ENCODE data around the gene CCDC15.

Gene CCDC15

DNA sequence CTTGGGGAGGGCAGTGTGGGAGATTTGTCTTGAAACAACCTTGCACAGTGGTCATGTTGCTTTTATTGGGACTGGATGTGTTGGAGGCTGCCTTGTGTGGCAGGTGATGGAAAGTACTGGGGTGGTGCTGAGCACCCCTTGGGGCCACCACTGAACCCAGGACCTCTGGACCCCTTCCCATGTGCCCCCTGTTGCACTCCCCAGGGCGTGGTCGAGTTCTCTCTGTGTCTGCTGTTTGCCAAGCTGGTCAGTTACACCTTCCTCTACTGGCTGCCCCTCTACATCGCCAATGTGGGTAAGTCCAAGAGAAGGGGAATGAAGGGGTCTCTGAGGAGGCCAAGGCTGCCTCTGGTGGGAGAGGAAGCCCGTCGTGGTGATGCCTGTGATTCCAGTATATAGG is 128.0 kb downstream of the CCDC15 start:
- no peak for DNase-seq (ENCODE audit: low spot score)
- no peak overlapping the region for H3K4me3 ChIP-seq
- no peak overlapping the region for H3K27ac ChIP-seq
- TF ChIP-seq, protein P1, sequence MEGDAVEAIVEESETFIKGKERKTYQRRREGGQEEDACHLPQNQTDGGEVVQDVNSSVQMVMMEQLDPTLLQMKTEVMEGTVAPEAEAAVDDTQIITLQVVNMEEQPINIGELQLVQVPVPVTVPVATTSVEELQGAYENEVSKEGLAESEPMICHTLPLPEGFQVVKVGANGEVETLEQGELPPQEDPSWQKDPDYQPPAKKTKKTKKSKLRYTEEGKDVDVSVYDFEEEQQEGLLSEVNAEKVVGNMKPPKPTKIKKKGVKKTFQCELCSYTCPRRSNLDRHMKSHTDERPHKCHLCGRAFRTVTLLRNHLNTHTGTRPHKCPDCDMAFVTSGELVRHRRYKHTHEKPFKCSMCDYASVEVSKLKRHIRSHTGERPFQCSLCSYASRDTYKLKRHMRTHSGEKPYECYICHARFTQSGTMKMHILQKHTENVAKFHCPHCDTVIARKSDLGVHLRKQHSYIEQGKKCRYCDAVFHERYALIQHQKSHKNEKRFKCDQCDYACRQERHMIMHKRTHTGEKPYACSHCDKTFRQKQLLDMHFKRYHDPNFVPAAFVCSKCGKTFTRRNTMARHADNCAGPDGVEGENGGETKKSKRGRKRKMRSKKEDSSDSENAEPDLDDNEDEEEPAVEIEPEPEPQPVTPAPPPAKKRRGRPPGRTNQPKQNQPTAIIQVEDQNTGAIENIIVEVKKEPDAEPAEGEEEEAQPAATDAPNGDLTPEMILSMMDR (IDR thresholded peaks at IDR 0.05): no peak

DNA sequence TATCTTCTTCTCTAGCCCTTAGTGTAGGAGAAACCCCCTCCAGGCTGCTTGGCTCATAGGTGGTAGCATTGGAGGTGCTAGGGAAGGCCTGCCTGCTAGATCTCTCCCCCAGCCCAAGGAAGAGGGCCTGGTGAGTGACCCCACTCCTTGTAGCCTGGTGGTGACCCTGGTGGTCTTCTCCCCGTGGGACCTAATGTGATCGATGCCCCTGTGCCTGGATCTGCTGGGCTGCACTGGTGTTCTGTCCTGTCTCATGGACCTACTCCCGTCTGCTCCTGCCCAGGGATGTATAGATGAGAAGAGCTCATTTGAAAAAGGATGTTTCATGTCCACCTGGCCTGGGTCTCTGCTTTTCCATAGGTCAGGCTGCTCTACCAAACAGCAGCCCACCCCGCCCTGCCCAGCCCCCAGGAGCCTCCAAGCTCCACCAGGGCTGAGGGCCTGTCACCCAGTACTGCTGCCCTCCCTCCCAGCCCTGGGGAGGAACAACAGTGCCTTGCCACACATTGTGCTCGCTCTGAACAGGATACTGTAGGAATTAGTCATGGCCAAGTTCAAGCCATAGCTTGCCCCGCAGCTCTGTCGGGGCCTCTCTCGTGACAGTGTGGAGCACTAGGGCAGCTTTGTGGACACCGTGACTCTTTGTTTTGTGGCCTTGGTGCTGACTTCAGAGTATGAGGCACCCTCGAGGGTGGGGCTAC is 128.8 kb downstream of the CCDC15 start:
- TF ChIP-seq, protein P1 (IDR thresholded peaks at IDR 0.05): no peak
- DNase-seq (ENCODE audit: low spot score): no peak
- H3K4me3 ChIP-seq: no peak overlapping the region
- H3K27ac ChIP-seq: no peak overlapping the region

DNA sequence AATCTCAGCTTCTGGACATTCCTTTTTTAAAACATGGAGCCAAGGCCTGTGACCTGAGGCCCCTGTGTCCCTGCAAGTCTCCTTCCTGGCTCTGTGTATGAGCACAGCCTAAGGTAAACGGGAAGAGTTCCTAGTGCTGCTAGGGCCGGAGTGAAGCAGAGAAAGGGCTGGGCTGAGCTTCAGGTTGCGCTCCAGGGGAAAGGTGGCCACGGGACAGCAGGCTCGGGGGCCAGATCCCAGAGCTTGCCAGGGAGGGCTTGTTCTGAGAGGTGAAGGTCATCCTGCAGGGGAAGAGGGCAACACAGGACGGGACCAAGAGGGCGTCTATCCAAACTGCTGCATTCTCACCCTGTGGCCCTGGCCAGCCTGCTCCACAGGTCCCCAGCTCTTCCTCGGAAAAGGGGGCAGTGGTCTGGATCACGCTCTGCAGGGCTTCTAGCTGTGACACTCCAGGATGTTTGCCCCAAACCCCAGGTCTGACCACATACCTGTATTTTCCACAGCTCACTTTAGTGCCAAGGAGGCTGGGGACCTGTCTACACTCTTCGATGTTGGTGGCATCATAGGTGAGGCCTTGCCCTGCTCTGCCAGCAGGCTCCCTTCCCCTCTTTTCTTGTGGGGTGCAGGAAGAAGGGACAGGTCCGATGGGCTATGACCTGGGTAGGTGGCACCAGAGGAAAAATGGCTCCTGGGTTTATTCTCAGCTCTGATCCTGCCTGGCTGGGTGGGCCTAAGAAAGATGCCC is 129.5 kb downstream of the CCDC15 start:
- DNase-seq (ENCODE audit: low spot score): no peak
- no peak overlapping the region for H3K27ac ChIP-seq
- H3K4me3 ChIP-seq: no peak overlapping the region
- TF ChIP-seq, protein P1 (IDR thresholded peaks at IDR 0.05): no peak

DNA sequence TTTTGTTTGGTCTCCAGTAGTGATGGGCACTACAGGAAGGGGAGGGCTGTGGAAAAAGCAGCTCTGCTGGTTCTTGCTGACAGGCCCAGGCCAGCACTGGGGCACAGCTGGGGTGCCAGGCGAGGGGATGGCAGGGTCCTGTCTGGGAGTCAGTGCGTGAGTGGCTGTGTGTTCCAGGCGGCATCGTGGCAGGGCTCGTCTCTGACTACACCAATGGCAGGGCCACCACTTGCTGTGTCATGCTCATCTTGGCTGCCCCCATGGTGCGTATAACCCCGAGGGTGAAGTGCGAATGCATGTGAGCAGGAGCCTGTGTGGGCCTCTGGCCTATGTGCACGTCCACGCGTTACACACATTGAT is 130.0 kb downstream of the CCDC15 start:
- TF ChIP-seq, protein P1 (IDR thresholded peaks at IDR 0.05): no peak
- H3K4me3 ChIP-seq: no peak overlapping the region
- H3K27ac ChIP-seq: no peak overlapping the region
- DNase-seq (ENCODE audit: low spot score): no peak

DNA sequence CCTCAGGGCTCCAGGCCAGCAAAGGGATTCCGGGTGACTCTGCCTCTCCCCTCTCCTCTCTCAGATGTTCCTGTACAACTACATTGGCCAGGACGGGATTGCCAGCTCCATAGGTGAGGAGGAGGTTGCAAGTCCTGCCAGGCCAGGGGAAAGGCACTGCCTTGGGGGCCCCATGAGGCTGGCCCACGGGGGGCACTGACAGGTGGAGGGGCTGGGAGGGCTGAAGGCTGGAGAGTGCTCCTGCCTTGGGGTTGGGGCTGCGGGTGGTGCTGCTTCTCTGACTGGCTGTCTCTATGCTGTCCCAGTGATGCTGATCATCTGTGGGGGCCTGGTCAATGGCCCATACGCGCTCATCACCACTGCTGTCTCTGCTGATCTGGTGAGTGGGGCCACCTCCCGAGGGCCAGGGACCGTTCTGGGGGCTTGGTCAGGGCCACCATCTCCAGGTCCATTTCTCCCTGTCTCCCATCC is 130.8 kb downstream of the CCDC15 start:
- no peak for DNase-seq (ENCODE audit: low spot score)
- TF ChIP-seq, protein P1 (IDR thresholded peaks at IDR 0.05): no peak
- no peak overlapping the region for H3K4me3 ChIP-seq

DNA sequence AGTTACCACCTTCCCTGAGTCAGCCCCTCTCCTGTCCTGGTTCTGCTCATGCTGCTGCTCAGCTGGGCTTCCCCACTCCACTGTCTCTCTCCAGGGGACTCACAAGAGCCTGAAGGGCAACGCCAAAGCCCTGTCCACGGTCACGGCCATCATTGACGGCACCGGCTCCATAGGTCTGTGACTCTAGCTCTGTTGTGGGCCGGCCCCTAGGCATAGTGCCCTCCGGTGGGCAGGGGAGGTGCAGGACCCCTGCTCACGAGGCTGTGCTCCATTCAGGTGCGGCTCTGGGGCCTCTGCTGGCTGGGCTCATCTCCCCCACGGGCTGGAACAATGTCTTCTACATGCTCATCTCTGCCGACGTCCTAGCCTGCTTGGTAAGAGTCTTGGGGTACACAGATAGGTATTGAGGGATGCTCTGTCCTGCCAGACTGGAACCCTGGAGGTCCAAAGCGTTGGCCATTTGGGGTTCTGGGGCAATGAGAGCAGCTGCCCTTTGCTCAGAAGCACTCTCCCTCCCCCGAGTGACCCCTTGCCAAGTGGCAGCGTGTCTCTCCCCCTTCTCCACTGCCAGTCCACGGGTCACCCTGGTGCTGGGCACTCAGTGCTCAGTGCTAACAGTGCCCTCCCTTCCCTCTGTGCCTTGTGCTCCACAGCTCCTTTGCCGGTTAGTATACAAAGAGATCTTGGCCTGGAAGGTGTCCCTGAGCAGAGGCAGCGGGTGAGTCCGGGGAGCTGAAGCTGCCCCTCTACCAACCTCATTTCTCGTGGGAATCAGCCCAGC is 131.5 kb downstream of the CCDC15 start:
- no peak overlapping the region for H3K4me3 ChIP-seq
- TF ChIP-seq, protein P1 (IDR thresholded peaks at IDR 0.05): no peak
- DNase-seq (ENCODE audit: low spot score): no peak
- no peak overlapping the region for H3K27ac ChIP-seq

More for the DNA sequence above, 130.8 kb downstream of the CCDC15 start:
- no peak overlapping the region for H3K27ac ChIP-seq
